Heart left ventricle (tissue), 13 donors: Measurements from ENCODE around the gene NISCH.

ENCODE experiments used
- CTCF ChIP-seq, 12 donors: fragments of 200-600 bp; sonication (generic) in 4 of 12; IDR thresholded peaks; one replicate each; pipeline versions ENCODE4 v1.5.0 to v1.8.0; 2018 to 2022; ENCODE audit warnings: antibody characterized with exemption in 12 of 12, mild to moderate bottlenecking in 5 of 12
- POLR2A ChIP-seq, 2 donors: fragments of 450-650 bp; IDR thresholded peaks; one replicate each; pipeline ENCODE4 v1.6.1; 2017; ENCODE audit warnings: antibody characterized with exemption in 2 of 2, mild to moderate bottlenecking in 2 of 2, moderate library complexity in 2 of 2
- donor health status: ischemic (EF 13 %, LVEDD 7.1; RV severe dilation, severe dysfunction).
- donor health status: DM: no; HTN: yes; CAD: no.
- donor health status: DM: no; HTN: no; CAD: no.
- donor health status: ischemic (EF 25% LVEDD 6.9; RV normal size, moderate dysfunction).
- donor health status: ischemic (EF 25% LVEDD 5.7; RV mildly dilated, moderate dysfunction).
- donor health status: ischemic (EF 35%, LVEDD 5.7; RV mildly dilated, moderate dysfunction).
- donor health status: nonischemic (EF 11% LVEDD 7.7; RV severe dilation, severe dysfunction).
- donor health status: DM: yes; HTN: yes; CAD: no.
- donor health status: PGD.
- donor health status: ischemic (EF 29% LVEDD 5.4; RV normal size, mild dysfunction).
- donor health status: nonischemic (EF 23%, LVEDD 6.1; RV moderate dilation, normal function).

DNA sequence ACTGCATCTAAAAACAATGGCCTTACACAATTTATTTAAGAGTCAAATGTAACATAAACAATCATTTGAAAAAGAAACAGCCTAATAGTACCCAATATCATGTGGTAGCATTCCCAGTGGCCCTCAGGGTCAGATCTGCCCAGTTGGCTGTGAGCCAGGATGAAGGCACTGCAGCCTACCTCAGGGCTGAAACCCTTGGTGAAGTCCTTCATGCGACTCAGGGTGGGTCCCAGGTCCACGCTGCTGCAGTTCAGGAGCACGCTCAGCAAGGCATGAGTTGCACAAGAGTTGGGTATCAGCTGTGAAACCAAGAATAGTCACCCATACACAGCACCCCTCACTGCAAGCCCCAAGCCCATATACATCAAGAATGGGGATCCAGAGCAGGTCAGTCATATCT, 47.6 kb upstream of the NISCH start:
- TF ChIP-seq CTCF (IDR thresholded peaks at IDR 0.05), result no peak
- no peak for TF ChIP-seq POLR2A (IDR thresholded peaks at IDR 0.05)
